ENCODE data around the gene SSR3.

- TF ChIP-seq NONO (IDR thresholded peaks at IDR 0.05) (no peak), NONO (CRISPR knock-in tag; conservative IDR thresholded peaks at IDR 0.05) (no peak), ZFYVE20 (CRISPR knock-in tag; IDR thresholded peaks at IDR 0.05; ENCODE audit: borderline replicate concordance, low read depth) (no peak), ATF7-NPFF (CRISPR knock-in tag; IDR thresholded peaks at IDR 0.05; ENCODE audit: low read depth) (no peak), BCLAF1 (IDR thresholded peaks at IDR 0.05) (no peak)
These were observed 28.6 kb upstream of the SSR3 start for GRCh38 chr3:156583469-156583868.
